GM18873 (cell line): Measurements from ENCODE around the gene ZBTB32.

Experiments used
- ATAC-seq: cut with Tn5 transposase; IDR thresholded peaks from one replicate; pipeline ENCODE4 v1.9.1; 2021; ENCODE audit warnings: mild to moderate bottlenecking, moderate library complexity, moderate number of reproducible peaks; ENCODE audit not compliant: unreplicated experiment, low FRiP score

The ZBTB32 gene

GRCh38 chr19:35748106-35749020, 44.0 kb downstream of the ZBTB32 start, which contains the start of gene LIN37:
LIN37 (plus strand) TSS chr19:35748576; CDS start chr19:35748725, 149 bp downstream.
- ATAC-seq: peak; percentile 79

GRCh38 chr19:35750167-35750566, 45.8 kb downstream of the ZBTB32 start:
- no peak for ATAC-seq

- no peak for ATAC-seq
Observed at GRCh38 chr19:35751839-35752745, 47.7 kb downstream of the ZBTB32 start.

- ATAC-seq: no peak
Observed at GRCh38 chr19:35752746-35753350, 48.5 kb downstream of the ZBTB32 start.

GRCh38 chr19:35753634-35754369, 49.4 kb downstream of the ZBTB32 start:
- ATAC-seq: no peak

- no peak for ATAC-seq
Observed at GRCh38 chr19:35754370-35755130, 50.2 kb downstream of the ZBTB32 start.

- ATAC-seq: no peak
Observed at GRCh38 chr19:35755131-35755549, 50.8 kb downstream of the ZBTB32 start.

- ATAC-seq: no peak
Observed at GRCh38 chr19:35755550-35756376, 51.4 kb downstream of the ZBTB32 start.

GRCh38 chr19:35756377-35757230, 52.2 kb downstream of the ZBTB32 start, which contains the start of gene HSPB6:
HSPB6 (minus strand) TSS chr19:35757029; CDS start chr19:35757008, 21 bp downstream.
- no peak for ATAC-seq

- ATAC-seq: no peak
Observed at GRCh38 chr19:35757231-35757748, 52.9 kb downstream of the ZBTB32 start.

GRCh38 chr19:35757749-35758608, 53.6 kb downstream of the ZBTB32 start, which contains the start of gene PROSER3:
PROSER3 (plus strand) TSS chr19:35758176; CDS start chr19:35758216, 40 bp downstream.
- peak; percentile 97 for ATAC-seq

GRCh38 chr19:35759697-35760096, 55.3 kb downstream of the ZBTB32 start:
- no peak for ATAC-seq

- no peak for ATAC-seq
Observed at GRCh38 chr19:35760711-35761349, 56.5 kb downstream of the ZBTB32 start.

GRCh38 chr19:35764432-35765315, 60.3 kb downstream of the ZBTB32 start:
- no peak for ATAC-seq
